IMR-90 (cell line): ENCODE data around the gene PPP1R14B. TPM values are rescaled to one million over a fixed set of nuclear protein-coding genes. Genes with fewer than 3 reads are reported as not detected.

Experiments
- ATAC-seq: fragments of 200-7000 bp; cut with Tn5 transposase; 2 replicates; pipeline ENCODE4 v1.9.1; 2020; ENCODE audit warnings: low read depth, mild to moderate bottlenecking, moderate library complexity
- BruUV-seq: library from RNA; stranded (reverse); fragments of 400-500 nt; replicated peaks from 2 replicates; lab custom pipeline; 2021; lab: Mats Ljungman, UMichigan
- CTCF ChIA-PET: fragments of 300-600 bp; formaldehyde crosslinking; extraction: SDS; loops from one replicate; lab custom pipeline; 2021; ENCODE audit warnings: antibody characterized with exemption; lab: Yijun Ruan, JAX
- POLR2A ChIA-PET: fragments of 300-600 bp; sonication (Branson Sonifier 250); formaldehyde crosslinking; loops from one replicate; lab custom pipeline; 2022; ENCODE audit warnings: antibody characterized with exemption; ENCODE audit not compliant: unreplicated experiment; lab: Charles Lee
- DNase-seq: peaks from one replicate; pipeline ENCODE4 v3.0.0; 2013
- H2AFZ ChIP-seq: replicated peaks from 2 replicates; pipeline ENCODE3; 2013; ENCODE audit warnings: low read length, mild to moderate bottlenecking; ENCODE audit not compliant: poor library complexity
- H2AK5ac ChIP-seq: 2 replicates; pipeline ENCODE4 v1.6.1; 2013; ENCODE audit warnings: low read depth, low read length, inconsistent platforms
- H2AK9ac ChIP-seq: replicated peaks from 2 replicates; pipeline ENCODE3; 2013; ENCODE audit warnings: mild to moderate bottlenecking, low read depth, low read length, moderate library complexity; ENCODE audit not compliant: poor library complexity
- H2BK120ac ChIP-seq: 2 replicates; pipeline ENCODE4 v1.6.1; 2013; ENCODE audit warnings: low read depth, low read length, inconsistent platforms
- H2BK15ac ChIP-seq: 3 replicates; pipeline ENCODE4 v1.6.1; 2013; ENCODE audit warnings: low read depth, low read length, inconsistent platforms
- H2BK20ac ChIP-seq: 2 replicates; pipeline ENCODE4 v1.6.1; 2013; ENCODE audit warnings: low read depth, mild to moderate bottlenecking, inconsistent platforms, low read length, moderate library complexity
- H2BK5ac ChIP-seq: 2 replicates; pipeline ENCODE4 v1.6.1; 2013; ENCODE audit warnings: mild to moderate bottlenecking, low read depth, low read length, inconsistent platforms; ENCODE audit not compliant: poor library complexity, severe bottlenecking
- H3K14ac ChIP-seq: replicated peaks from 2 replicates; pipeline ENCODE4 v1.6.1; 2013; ENCODE audit warnings: low read depth, low read length, inconsistent platforms
- H3K18ac ChIP-seq: 2 replicates; pipeline ENCODE4 v1.6.1; 2013; ENCODE audit warnings: low read depth, low read length, control low read depth
- H3K23ac ChIP-seq: 2 replicates; pipeline ENCODE4 v1.6.1; 2013; ENCODE audit warnings: low read depth, low read length, inconsistent platforms
- H3K27ac ChIP-seq: 2 replicates; pipeline ENCODE4 v1.5.1; 2013; ENCODE audit warnings: mild to moderate bottlenecking, control low read depth, low read length; ENCODE audit not compliant: insufficient read depth
- H3K27me3 ChIP-seq: 2 replicates; pipeline ENCODE4 v1.6.1; 2013; ENCODE audit warnings: low read length; ENCODE audit not compliant: control insufficient read depth, insufficient read depth
- H3K36me3 ChIP-seq: 2 replicates; pipeline ENCODE4 v1.6.1; 2013; ENCODE audit warnings: low read length, mixed read lengths; ENCODE audit not compliant: control insufficient read depth, insufficient read depth
- H3K4ac ChIP-seq: 2 replicates; pipeline ENCODE4 v1.6.1; 2013; ENCODE audit warnings: low read depth, low read length, inconsistent platforms
- H3K4me1 ChIP-seq: 2 replicates; pipeline ENCODE4 v1.6.1; 2013; ENCODE audit warnings: low read length, mixed read lengths; ENCODE audit not compliant: control insufficient read depth, insufficient read depth
- H3K4me2 ChIP-seq: 2 replicates; pipeline ENCODE4 v1.6.1; 2013; ENCODE audit warnings: low read depth, mild to moderate bottlenecking, control low read depth, low read length, moderate library complexity
- H3K4me3 ChIP-seq: 2 replicates; pipeline ENCODE4 v1.5.1; 2013; ENCODE audit warnings: low read depth, mild to moderate bottlenecking, control low read depth, low read length, moderate library complexity; ENCODE audit not compliant: insufficient read depth
- H3K56ac ChIP-seq: 2 replicates; pipeline ENCODE4 v1.6.1; 2013; ENCODE audit warnings: low read length, inconsistent platforms; ENCODE audit not compliant: insufficient read depth; ENCODE audit errors: extremely low read depth
- H3K79me1 ChIP-seq, 2 experiments: 2 replicates each; pipeline ENCODE4 v1.6.1; 2013; ENCODE audit warnings: low read length in 2 of 2, inconsistent platforms in 1 of 2, low read depth in 1 of 2
- H3K9ac ChIP-seq: 2 replicates; pipeline ENCODE4 v1.6.1; 2013; ENCODE audit warnings: low read depth, low read length, control low read depth
- H3K9me1 ChIP-seq: 2 replicates; pipeline ENCODE4 v1.6.1; 2013; ENCODE audit warnings: low read length, inconsistent platforms; ENCODE audit not compliant: insufficient read depth
- H3K9me3 ChIP-seq: 2 replicates; pipeline ENCODE4 v1.6.1; 2013; ENCODE audit warnings: low read length; ENCODE audit not compliant: control insufficient read depth, insufficient read depth
- H4K20me1 ChIP-seq: 2 replicates; pipeline ENCODE4 v1.6.1; 2013; ENCODE audit warnings: low read length, inconsistent platforms; ENCODE audit not compliant: insufficient read depth
- H4K5ac ChIP-seq: 2 replicates; pipeline ENCODE4 v1.6.1; 2013; ENCODE audit warnings: mild to moderate bottlenecking, low read depth, low read length, control low read depth
- H4K8ac ChIP-seq, 2 experiments: 2 replicates each; pipeline ENCODE4 v1.6.1; 2013; ENCODE audit warnings: low read depth in 2 of 2, low read length in 2 of 2, control low read depth in 1 of 2, inconsistent platforms in 1 of 2
- H4K91ac ChIP-seq: 2 replicates; pipeline ENCODE4 v1.6.1; 2013; ENCODE audit warnings: low read depth, low read length, inconsistent platforms; ENCODE audit not compliant: insufficient read depth
- BHLHE40 ChIP-seq: fragments of 150-350 bp; IDR thresholded peaks from 2 replicates; pipeline ENCODE4 v1.6.1; 2016; ENCODE audit warnings: mild to moderate bottlenecking, low read depth, low read length
- CEBPB ChIP-seq: IDR thresholded peaks from 2 replicates; pipeline ENCODE4 v1.6.1; 2012; ENCODE audit warnings: low read depth, low read length, improper control_type of control experiment
- CHD1 ChIP-seq: IDR thresholded peaks from 2 replicates; pipeline ENCODE4 v1.6.1; 2012; ENCODE audit warnings: low read depth, low read length, improper control_type of control experiment
- FOS ChIP-seq: fragments of 150-350 bp; IDR thresholded peaks from 2 replicates; pipeline ENCODE4 v1.6.1; 2016; ENCODE audit warnings: low read depth, low read length
- MAFK ChIP-seq: IDR thresholded peaks from 2 replicates; pipeline ENCODE4 v1.6.1; 2012; ENCODE audit warnings: low read depth, low read length, improper control_type of control experiment
- MAZ ChIP-seq: IDR thresholded peaks from 2 replicates; pipeline ENCODE4 v1.6.1; 2012; ENCODE audit warnings: low read depth, mild to moderate bottlenecking, low read length, improper control_type of control experiment, moderate library complexity, borderline replicate concordance
- MXI1 ChIP-seq: IDR thresholded peaks from 2 replicates; pipeline ENCODE4 v1.6.1; 2012; ENCODE audit warnings: low read depth, mild to moderate bottlenecking, low read length, moderate library complexity, borderline replicate concordance
- NFE2L2 ChIP-seq: fragments of 150-350 bp; IDR thresholded peaks from 2 replicates; pipeline ENCODE4 v1.6.1; 2016; ENCODE audit warnings: low read depth, mild to moderate bottlenecking, low read length
- POLR2A ChIP-seq: IDR thresholded peaks from 2 replicates; pipeline ENCODE4 v1.6.1; 2012; ENCODE audit warnings: mild to moderate bottlenecking, low read depth, low read length
- RAD21 ChIP-seq: IDR thresholded peaks from 2 replicates; pipeline ENCODE4 v1.6.1; 2012; ENCODE audit warnings: low read length, improper control_type of control experiment
- RCOR1 ChIP-seq: IDR thresholded peaks from 2 replicates; pipeline ENCODE4 v1.6.1; 2012; ENCODE audit warnings: mild to moderate bottlenecking, low read length, improper control_type of control experiment; ENCODE audit not compliant: insufficient replicate concordance
- RFX5 ChIP-seq: IDR thresholded peaks from 2 replicates; pipeline ENCODE4 v1.8.0; 2012; ENCODE audit warnings: low read depth, mild to moderate bottlenecking, low read length, moderate library complexity
- SMC3 ChIP-seq: fragments of 150-350 bp; IDR thresholded peaks from 2 replicates; pipeline ENCODE4 v1.6.1; 2016; ENCODE audit warnings: low read depth, mild to moderate bottlenecking, antibody characterized with exemption, low read length, moderate library complexity
- WGBS, 2 experiments: methylation state at CpG; one replicate each; pipeline versions ENCODE4 v1.1.5 to v1.1.7; 2013; ENCODE audit warnings: missing lambda C conversion rate in 2 of 2; ENCODE audit not compliant: insufficient read length in 1 of 2; ENCODE audit errors: extremely low coverage in 2 of 2; 5-methylcytosine and 5-hydroxymethylcytosine counted together
- dilution Hi-C: fragments of 300-500 bp; cut with HindIII; formaldehyde crosslinking; loops from one replicate; pipeline ENCODE4 v1.14.3; 2018; ENCODE audit warnings: low sequenced_read_pairs; ENCODE audit not compliant: unreplicated experiment
- in situ Hi-C: fragments of 300-500 bp; cut with MboI; formaldehyde crosslinking; loops from 3 replicates; pipeline ENCODE4 v1.14.3; 2019; ENCODE audit warnings: low sequenced_read_pairs, inconsistent platforms, mixed read lengths
- intact Hi-C: fragments of 100-400 bp; cut with micrococcal nuclease; formaldehyde crosslinking; loops from 2 replicates; pipeline ENCODE4 v1.10.0; 2022
- polyA plus RNA-seq, 3 experiments: library from polyadenylated mRNA; depleted of rRNA; stranded (reverse); fragments of >200 nt; gene quantifications; 2 replicates each; pipeline ENCODE4 v1.2.3, GENCODE V29; 2012; ENCODE audit warnings: low replicate concordance in 1 of 3
- total RNA-seq: library from RNA; depleted of rRNA; stranded (reverse); fragments of >200 nt; gene quantifications from 2 replicates; pipeline ENCODE4 v1.2.3, GENCODE V29; 2012
- TF ChIP-seq, protein P1 (sequence below): fragments of 150-350 bp; IDR thresholded peaks from 2 replicates; pipeline ENCODE4 v1.6.1; 2017; ENCODE audit warnings: mild to moderate bottlenecking, antibody characterized with exemption, low read length, low read depth
- TF ChIP-seq, protein P2 (sequence below): fragments of 150-350 bp; IDR thresholded peaks from 2 replicates; pipeline ENCODE4 v1.6.1; 2016; ENCODE audit warnings: low read depth, mild to moderate bottlenecking, low read length, moderate library complexity, borderline replicate concordance
- TF ChIP-seq, protein P3 (sequence below): conservative IDR thresholded peaks from 2 replicates; pipeline ENCODE4 v1.5.1; 2012; ENCODE audit warnings: mild to moderate bottlenecking, low read depth, low read length, improper control_type of control experiment

The PPP1R14B gene
- total and polyA plus RNA-seq, 2 of the 4 experiments (the other 2 are of a cell fraction): 176 to 257 TPM

DNA sequence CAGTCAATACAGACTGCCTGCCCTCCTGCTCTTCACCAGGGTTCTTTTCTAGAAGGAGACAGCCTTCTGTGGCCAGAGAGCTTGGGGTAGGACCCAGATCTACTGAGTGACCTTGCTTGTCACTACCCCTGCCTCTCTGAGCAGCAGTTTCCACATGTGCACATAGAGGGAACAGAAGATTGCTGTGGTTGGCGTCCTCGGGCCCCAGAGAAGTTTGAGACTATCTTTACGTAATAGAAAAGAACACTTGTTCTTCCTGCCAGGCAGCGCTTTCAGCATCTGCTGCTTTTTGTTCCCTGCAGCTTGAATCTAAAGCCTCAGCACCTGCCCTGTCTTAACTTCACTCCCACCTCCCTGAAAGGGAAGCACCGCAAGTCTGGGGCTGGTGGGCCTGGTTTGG, 7.7 kb downstream of the PPP1R14B start:
- intact Hi-C loops (no loop called here), in situ Hi-C loops (no loop called here), dilution Hi-C loops (no loop called here)
- no peak for DNase-seq
- Histone ChIP-seq H3K79me1 (peaks cover 30 to 48% of the 10 kb centered on the region in 2 experiments; a peak in 3 of 4 replicates), H3K4ac (no peak overlapping the region), H3K9me1 (peaks cover 14% of the 10 kb centered on the region), H3K14ac (no peak overlapping the region), H4K20me1 (peaks cover 10% of the 10 kb centered on the region), H3K56ac (no peak overlapping the region), H3K36me3 (peaks cover 28% of the 10 kb centered on the region), H3K9me3 (no peaks in the 10 kb centered on the region), H2AFZ (no peak overlapping the region), H4K8ac (no peak overlapping the region), H3K4me1 (peaks cover 14% of the 10 kb centered on the region), H2BK5ac (no peak overlapping the region), H2BK120ac (no peak overlapping the region), H4K5ac (no peak overlapping the region), H3K18ac (no peak overlapping the region), H3K27ac (no peak overlapping the region), H2BK20ac (no peak overlapping the region), H2AK9ac (no peak overlapping the region), H3K9ac (no peak overlapping the region), H3K23ac (no peak overlapping the region), H2BK15ac (no peak overlapping the region), H4K91ac (no peak overlapping the region), H3K27me3 (no peaks in the 10 kb centered on the region), H3K4me3 (no peak overlapping the region), H2AK5ac (no peak overlapping the region), H3K4me2 (no peak overlapping the region)
- no peak for ATAC-seq
- no peak for TF ChIP-seq FOS
- no peak for TF ChIP-seq CEBPB
- TF ChIP-seq, protein P1, sequence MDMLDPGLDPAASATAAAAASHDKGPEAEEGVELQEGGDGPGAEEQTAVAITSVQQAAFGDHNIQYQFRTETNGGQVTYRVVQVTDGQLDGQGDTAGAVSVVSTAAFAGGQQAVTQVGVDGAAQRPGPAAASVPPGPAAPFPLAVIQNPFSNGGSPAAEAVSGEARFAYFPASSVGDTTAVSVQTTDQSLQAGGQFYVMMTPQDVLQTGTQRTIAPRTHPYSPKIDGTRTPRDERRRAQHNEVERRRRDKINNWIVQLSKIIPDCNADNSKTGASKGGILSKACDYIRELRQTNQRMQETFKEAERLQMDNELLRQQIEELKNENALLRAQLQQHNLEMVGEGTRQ: no peak
- no peak for TF ChIP-seq RAD21
- no peak for TF ChIP-seq MXI1
- TF ChIP-seq, protein P2, sequence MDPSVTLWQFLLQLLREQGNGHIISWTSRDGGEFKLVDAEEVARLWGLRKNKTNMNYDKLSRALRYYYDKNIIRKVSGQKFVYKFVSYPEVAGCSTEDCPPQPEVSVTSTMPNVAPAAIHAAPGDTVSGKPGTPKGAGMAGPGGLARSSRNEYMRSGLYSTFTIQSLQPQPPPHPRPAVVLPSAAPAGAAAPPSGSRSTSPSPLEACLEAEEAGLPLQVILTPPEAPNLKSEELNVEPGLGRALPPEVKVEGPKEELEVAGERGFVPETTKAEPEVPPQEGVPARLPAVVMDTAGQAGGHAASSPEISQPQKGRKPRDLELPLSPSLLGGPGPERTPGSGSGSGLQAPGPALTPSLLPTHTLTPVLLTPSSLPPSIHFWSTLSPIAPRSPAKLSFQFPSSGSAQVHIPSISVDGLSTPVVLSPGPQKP: no peak
- no peak for TF ChIP-seq CHD1
- TF ChIP-seq RFX5: no peak
- no peak for TF ChIP-seq BHLHE40
- TF ChIP-seq MAFK: no peak
- TF ChIP-seq NFE2L2: no peak
- TF ChIP-seq POLR2A: no peak
- TF ChIP-seq MAZ: no peak
- TF ChIP-seq RCOR1: no peak
- no peak for TF ChIP-seq SMC3
- TF ChIP-seq, protein P3, sequence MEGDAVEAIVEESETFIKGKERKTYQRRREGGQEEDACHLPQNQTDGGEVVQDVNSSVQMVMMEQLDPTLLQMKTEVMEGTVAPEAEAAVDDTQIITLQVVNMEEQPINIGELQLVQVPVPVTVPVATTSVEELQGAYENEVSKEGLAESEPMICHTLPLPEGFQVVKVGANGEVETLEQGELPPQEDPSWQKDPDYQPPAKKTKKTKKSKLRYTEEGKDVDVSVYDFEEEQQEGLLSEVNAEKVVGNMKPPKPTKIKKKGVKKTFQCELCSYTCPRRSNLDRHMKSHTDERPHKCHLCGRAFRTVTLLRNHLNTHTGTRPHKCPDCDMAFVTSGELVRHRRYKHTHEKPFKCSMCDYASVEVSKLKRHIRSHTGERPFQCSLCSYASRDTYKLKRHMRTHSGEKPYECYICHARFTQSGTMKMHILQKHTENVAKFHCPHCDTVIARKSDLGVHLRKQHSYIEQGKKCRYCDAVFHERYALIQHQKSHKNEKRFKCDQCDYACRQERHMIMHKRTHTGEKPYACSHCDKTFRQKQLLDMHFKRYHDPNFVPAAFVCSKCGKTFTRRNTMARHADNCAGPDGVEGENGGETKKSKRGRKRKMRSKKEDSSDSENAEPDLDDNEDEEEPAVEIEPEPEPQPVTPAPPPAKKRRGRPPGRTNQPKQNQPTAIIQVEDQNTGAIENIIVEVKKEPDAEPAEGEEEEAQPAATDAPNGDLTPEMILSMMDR: no peak
- WGBS, 2 experiments: 100% methylated on average over 2 of the region's 5 CpGs; no CpG with 5 or more reads in 1 of the 2 experiments
- BruUV-seq: no TSS peak
- ChIA-PET POLR2A (no interaction called here), CTCF (no interaction called here)
